CMK (cell line): ENCODE results near the gene MYMK.

Experiments
- DNase-seq: peaks from one replicate; pipeline ENCODE4 v3.0.0-alpha.2; 2010; ENCODE audit warnings: low read depth

Gene MYMK

GRCh38 chr9:133518706-133519449 lies 5.9 kb downstream of the MYMK start:
- DNase-seq: no peak

DNA sequence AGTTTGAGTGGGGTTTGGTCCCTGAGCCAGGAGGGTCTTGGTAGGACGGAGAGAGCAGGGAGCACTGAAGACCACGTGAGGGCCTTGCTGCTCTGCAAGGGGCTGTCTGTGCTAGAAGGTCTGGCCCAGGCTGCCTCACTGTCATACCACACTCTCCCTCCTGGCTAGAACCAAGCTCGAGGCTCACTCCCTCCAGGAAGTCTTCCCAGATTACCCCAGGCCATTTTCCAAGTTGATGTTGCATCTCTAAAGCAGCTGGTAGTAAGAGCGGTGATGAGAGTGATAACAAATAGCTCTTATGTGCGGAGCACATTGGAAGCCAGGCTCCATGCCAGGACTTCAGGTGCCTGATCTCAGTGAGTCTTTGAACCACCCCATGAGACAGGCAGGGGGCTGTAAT lies 6.6 kb downstream of the MYMK start:
- DNase-seq: no peak

DNA sequence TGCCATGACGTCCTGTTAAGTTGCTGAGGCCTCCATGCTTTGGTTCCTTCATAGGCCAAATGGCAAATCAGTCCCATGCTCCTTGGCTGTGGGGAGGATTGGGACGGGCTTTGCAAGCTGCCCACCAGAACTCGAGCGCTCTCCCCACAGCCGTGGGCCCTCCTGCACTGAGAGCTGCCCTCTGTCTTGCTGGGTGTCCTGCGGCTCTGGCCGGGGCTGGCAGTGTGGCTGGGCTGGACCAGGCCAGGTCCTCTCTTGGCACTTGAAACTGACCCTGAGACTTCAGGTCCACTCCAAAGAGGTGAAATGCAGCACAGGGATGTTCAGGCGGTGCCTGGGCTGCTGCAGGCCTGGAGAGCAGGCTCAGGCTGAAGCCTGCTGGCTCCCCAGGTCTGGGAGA lies 7.0 kb downstream of the MYMK start:
- DNase-seq: no peak

DNA sequence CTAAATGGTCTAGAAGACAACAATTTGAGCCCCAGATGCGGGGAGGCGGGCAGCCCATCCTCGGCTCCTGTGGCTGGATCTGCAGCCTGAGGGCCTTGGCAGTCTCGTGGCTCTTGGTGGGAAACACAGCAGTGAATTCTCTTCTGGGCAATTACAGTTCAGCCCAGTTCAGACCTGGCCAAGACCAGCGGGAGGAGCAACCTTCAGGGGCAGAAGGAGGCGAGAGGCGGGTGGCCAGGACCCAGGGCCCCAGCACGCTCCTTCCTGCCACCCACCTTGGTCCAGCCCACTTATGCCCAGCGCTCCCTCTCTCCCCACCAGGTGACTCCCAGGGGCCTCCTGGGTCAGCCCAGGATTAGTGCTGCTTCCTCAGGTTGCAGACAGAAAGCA lies 7.8 kb downstream of the MYMK start:
- DNase-seq: no peak

- no peak for DNase-seq
Observed at GRCh38 chr9:133516256-133516960, 8.4 kb downstream of the MYMK start.

- no peak for DNase-seq
Observed at GRCh38 chr9:133515615-133516255, 9.0 kb downstream of the MYMK start.

- DNase-seq: no peak
Observed at GRCh38 chr9:133515240-133515610, 9.5 kb downstream of the MYMK start.

DNA sequence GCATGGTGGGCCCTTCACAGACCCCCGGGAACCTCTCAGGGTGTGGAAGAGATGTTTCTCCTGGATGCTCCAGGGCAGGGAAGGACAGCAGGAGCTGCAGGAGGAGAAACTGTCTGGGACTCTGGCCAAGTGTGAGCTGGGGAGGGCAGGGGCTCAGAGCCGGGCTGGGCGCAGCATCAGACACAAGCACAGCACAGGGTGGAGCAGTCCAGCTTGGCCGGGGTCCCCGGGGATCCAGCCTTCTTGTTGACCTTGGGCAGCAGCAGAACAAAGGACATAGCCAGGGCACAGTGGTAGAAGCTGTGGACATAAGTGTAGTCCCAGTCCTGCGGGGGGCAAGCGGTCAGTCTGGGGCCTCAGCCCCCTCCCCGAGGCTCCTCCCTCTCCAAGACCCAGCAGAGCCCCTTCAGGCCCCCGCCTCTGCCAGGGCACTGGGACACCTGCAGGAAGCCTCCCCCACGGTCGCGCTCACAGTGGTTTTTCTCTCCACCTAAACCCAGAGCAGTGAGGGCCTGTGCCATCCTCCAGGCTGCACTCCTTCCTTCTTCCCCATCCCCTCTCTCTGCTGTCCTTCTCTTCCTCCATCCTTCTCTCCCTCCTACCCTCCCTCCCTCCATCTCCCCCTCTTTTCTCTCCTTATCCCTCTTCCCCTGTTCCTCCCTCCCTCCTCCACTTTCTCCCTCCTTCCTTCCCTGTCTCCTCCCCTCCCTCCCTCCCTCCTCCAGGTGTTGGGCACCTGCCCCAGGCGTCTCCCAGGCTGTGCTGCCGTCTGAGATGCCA lies 10.1 kb downstream of the MYMK start:
- no peak for DNase-seq

GRCh38 chr9:133513214-133514100 lies 11.3 kb downstream of the MYMK start:
- DNase-seq: no peak

GRCh38 chr9:133512253-133513213 lies 12.2 kb downstream of the MYMK start:
- DNase-seq: no peak

- DNase-seq: no peak
Observed at GRCh38 chr9:133511607-133512006, 13.2 kb downstream of the MYMK start.

- DNase-seq: no peak
Observed at GRCh38 chr9:133510926-133511505, 13.7 kb downstream of the MYMK start.

DNA sequence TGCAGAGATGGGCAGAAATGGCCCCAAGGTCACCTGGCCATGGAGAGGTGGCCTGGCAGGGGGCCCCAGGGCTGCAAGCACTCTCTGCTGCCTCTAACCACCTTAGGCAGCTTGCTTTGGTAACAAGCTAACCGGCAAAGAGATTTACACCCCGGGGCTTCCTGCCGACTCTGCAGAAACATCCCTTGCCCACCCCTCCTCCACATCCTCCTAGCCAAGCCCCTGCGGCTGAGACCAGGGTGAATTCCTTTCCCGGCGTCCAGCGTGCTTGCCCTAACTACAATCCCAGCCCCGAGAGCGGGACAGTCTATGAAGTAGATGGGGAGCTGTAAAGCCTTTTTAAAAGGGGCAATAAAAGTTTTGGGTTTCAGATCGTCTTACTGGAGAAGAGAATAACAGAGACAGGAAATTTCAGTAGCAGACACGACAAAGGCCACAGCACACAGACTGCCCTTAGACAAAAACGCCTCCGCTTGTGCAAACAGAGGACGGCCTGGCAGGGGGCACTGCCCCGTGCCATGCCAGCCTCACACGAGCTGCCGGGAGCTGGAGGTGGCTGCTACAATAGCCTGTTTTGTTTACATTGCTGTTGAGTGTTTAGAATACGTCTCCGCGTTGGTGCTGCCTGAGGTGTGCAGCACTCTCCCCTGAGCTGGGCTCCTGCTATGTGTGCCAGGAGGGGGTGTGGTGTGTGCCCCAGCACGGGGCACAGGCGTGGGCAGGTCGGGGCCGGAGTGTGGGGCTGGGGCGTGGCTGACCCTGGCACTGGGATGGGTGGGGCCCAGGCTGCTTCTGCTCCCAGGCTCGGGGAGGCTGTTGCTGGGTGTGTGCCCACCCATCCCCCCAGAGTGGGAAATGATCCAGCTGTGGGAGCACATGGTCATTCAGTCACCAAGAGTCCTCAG lies 15.3 kb downstream of the MYMK start:
- DNase-seq: no peak

DNA sequence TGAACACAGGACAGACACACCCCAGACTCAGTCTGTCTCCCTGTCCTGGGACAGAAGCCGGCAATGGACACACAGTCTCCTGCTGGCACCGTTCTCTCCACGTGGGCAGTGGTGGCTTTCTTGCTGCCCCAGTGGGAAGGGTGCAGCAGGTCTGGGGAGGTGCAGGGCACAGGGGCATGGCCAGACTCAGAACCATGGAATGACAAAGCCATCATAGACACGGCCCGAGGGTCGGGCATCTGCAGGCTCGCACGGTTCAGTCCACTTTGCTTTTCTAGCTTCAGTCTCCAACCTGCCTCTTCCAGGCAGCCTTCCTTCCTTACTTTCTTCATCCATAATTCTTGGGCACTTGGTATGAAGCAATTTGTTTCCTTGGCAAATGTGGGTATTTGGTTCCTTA lies 16.7 kb downstream of the MYMK start:
- DNase-seq: no peak

DNA sequence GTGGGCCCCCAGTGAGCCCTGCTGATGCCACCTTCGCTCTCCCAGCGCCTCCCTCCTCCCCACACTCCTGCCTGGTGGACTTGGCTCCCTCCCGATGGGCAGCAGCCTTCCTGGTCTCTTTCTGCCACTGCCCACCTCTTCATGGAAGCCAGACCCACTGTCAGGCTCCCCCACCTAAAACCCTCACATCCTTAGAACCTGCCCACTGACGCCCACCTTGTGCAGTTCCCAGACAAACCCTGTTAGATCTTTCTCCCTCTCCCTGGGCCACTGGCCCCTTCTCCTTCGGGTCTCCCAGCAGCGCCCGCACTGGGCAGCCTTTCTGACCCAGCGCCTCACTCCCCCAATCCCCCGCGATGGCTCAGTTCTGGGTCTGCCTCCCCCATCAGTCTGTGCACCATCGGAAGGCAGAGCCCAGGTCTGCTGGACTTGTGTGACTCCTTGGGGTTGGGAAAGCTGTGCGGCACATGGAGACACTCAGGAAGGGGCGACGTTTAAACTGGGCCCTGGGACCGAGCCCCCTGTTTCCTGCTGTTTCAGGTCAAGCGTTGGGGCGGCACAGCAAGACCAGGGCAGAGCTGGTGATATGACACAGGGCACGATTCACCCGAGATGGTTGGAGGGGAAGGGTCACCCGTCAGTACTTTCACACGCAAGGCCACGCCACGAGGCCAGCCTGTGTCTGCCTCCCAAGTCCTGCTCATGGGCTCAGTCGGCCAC lies 17.4 kb downstream of the MYMK start:
- no peak for DNase-seq

GRCh38 chr9:133506653-133507038 lies 18.1 kb downstream of the MYMK start:
- no peak for DNase-seq

DNA sequence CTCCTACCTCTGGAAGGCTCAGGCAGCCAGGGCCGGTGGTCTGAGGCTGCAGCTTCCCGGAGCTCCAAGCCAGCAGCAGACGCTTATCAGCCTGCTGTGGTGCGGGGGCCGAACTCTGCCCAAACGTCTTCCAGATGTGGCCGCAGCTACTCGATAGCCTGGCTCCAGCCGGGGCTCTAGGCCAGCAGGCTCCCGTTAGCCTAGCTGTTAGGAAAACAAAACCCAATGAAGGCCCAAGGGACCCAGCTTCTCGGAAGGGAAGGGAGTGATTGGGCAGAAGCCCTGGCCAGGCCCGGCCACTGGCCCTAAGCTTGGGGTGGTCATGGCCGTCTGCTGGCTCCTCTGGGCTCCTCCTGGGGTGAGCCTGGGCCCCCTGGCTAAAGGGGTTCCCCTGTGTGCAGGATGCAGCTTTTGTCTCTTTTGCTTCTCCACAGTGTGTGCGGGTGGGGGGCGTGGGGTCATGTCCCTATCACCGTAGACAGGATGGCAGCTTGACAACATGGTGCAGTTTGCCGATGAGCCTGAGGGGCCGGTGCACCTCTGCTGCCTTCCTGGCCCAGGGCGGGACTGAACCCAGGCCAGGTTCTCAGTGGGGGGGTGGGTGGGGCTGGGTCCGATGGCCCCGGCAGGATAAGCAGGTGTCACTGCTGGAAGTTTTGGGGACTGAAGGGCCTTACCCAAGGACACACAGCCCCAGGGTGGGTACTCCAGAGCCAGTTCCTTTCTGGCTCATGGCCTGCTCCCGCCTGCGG lies 18.7 kb downstream of the MYMK start:
- no peak for DNase-seq
